Measurements from ENCODE around the gene TUBB2A. TPM values are rescaled to one million over a fixed set of nuclear protein-coding genes. Genes with fewer than 3 reads are reported as not detected.

The TUBB2A gene
- total and polyA plus RNA-seq, 2 of the 13 experiments (the other 11 are each of a cell fraction or from before 2014, with no cell fraction given), result 35.3 to 106 TPM

DNA sequence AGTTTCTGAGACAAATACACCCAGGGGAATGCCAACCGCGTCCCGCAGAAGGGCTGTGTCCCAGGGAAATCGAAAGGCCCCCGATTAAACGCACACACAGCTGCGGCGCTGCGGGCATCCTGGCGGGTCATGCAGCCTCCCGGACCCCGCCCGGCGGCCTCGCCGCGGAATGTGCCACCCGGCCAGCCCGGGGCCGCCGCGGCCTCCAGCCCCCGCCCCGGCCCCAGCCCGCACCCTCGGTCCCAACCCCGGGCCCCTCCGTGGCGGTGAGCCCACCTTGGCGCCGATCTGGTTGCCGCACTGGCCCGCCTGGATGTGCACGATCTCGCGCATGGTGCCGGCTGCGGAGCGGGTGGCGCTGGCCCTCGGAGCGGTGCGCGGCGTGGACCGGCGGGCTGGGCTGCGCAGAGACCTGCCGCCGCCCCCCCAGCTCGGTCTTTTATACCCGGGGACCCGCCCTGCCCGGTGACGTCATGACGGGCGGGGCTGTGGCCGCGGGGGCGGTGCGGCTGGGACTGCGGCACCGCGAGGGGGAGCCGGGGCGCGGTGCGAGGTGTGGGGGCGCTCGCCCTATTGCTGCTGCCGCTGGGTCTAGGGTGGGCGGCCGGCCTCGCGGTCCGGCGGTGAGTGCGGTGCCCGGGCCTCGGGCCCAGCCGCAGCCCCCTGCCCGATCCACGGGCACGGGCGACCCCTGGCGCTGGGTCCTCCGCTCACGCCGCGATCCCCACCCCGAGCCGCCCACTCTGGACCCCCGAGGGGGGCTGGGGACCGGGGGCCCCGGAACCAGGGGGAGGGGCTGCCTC is at the start of gene TUBB2A (continued):
- TF ChIP-seq POLR2G (IDR thresholded peaks at IDR 0.05; ENCODE audit: low read depth, low read length) (peak; percentile 98), PHF20 (CRISPR knock-in tag; IDR thresholded peaks at IDR 0.05) (no peak), ZKSCAN1 (IDR thresholded peaks at IDR 0.05; ENCODE audit: low read length) (no peak), AKAP8 (CRISPR knock-in tag; IDR thresholded peaks at IDR 0.05) (peak; percentile 65; the same call in 1 of the 2 replicates), REL (CRISPR knock-in tag; conservative IDR thresholded peaks at IDR 0.05) (no peak), ZNF230 (CRISPR knock-in tag; IDR thresholded peaks at IDR 0.05) (peak; percentile 56; the same call in 1 of the 2 replicates), FOXK1 (CRISPR knock-in tag; IDR thresholded peaks at IDR 0.05; ENCODE audit: borderline replicate concordance, low read depth) (no peak), ZNF530 (CRISPR knock-in tag; IDR thresholded peaks at IDR 0.05; ENCODE audit: low read depth) (no peak), ZFP90 (CRISPR knock-in tag; IDR thresholded peaks at IDR 0.05; ENCODE audit: borderline replicate concordance) (0 out of 2 replicates have a peak, but pooled peaks have one; percentile 63), FOXM1 (CRISPR knock-in tag; IDR thresholded peaks at IDR 0.05) (0 out of 2 replicates have a peak, but pooled peaks have one; percentile 23), STAG1 (CRISPR knock-in tag; IDR thresholded peaks at IDR 0.05) (peak; percentile 50), SMC3 (IDR thresholded peaks at IDR 0.05; ENCODE audit: low read length) (peak; percentile 2; the same call in 1 of the 2 replicates), RCOR2 (CRISPR knock-in tag; IDR thresholded peaks at IDR 0.05) (no peak), RBM22 (optimal IDR thresholded peaks at IDR 0.05; ENCODE audit: low read length) (no peak), NFIB (CRISPR knock-in tag; IDR thresholded peaks at IDR 0.05; ENCODE audit: borderline replicate concordance) (no peak), RARA (CRISPR knock-in tag; IDR thresholded peaks at IDR 0.05) (peak; percentile 58), EEA1 (CRISPR knock-in tag; IDR thresholded peaks at IDR 0.05; ENCODE audit: borderline replicate concordance) (peak; percentile 84; the same call in 1 of the 2 replicates), BRCA1 (CRISPR knock-in tag; IDR thresholded peaks at IDR 0.05) (peak; percentile 50; the same call in 1 of the 2 replicates), REPIN1 (CRISPR knock-in tag; IDR thresholded peaks at IDR 0.05; ENCODE audit: borderline replicate concordance, low read depth) (no peak), ZNF20 (CRISPR knock-in tag; IDR thresholded peaks at IDR 0.05) (no peak), PRPF4 (IDR thresholded peaks at IDR 0.05; ENCODE audit: low read depth, low read length, poor library complexity, severe bottlenecking) (no peak), ZNF709 (CRISPR knock-in tag; IDR thresholded peaks at IDR 0.05) (no peak), ZNF850 (CRISPR knock-in tag; conservative IDR thresholded peaks at IDR 0.05) (no peak)
- TF ChIP-seq, protein P1, sequence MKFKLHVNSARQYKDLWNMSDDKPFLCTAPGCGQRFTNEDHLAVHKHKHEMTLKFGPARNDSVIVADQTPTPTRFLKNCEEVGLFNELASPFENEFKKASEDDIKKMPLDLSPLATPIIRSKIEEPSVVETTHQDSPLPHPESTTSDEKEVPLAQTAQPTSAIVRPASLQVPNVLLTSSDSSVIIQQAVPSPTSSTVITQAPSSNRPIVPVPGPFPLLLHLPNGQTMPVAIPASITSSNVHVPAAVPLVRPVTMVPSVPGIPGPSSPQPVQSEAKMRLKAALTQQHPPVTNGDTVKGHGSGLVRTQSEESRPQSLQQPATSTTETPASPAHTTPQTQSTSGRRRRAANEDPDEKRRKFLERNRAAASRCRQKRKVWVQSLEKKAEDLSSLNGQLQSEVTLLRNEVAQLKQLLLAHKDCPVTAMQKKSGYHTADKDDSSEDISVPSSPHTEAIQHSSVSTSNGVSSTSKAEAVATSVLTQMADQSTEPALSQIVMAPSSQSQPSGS (CRISPR knock-in tag; IDR thresholded peaks at IDR 0.05), result peak; percentile 89; the same call in 1 of the 2 replicates
- TF ChIP-seq, protein P2, sequence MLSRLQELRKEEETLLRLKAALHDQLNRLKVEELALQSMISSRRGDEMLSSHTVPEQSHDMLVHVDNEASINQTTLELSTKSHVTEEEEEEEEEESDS (CRISPR knock-in tag; IDR thresholded peaks at IDR 0.05; ENCODE audit: borderline replicate concordance), result no peak
- TF ChIP-seq, protein P3, sequence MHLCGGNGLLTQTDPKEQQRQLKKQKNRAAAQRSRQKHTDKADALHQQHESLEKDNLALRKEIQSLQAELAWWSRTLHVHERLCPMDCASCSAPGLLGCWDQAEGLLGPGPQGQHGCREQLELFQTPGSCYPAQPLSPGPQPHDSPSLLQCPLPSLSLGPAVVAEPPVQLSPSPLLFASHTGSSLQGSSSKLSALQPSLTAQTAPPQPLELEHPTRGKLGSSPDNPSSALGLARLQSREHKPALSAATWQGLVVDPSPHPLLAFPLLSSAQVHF (CRISPR knock-in tag; IDR thresholded peaks at IDR 0.05), result no peak; the same call in 1 of the 2 replicates
- TF ChIP-seq, protein P4, sequence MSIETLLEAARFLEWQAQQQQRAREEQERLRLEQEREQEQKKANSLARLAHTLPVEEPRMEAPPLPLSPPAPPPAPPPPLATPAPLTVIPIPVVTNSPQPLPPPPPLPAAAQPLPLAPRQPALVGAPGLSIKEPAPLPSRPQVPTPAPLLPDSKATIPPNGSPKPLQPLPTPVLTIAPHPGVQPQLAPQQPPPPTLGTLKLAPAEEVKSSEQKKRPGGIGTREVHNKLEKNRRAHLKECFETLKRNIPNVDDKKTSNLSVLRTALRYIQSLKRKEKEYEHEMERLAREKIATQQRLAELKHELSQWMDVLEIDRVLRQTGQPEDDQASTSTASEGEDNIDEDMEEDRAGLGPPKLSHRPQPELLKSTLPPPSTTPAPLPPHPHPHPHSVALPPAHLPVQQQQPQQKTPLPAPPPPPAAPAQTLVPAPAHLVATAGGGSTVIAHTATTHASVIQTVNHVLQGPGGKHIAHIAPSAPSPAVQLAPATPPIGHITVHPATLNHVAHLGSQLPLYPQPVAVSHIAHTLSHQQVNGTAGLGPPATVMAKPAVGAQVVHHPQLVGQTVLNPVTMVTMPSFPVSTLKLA (IDR thresholded peaks at IDR 0.05), result no peak

All from HepG2 (cell line).